Stimulated activated CD8-positive, alpha-beta memory T cell treated with anti-CD3 and anti-CD28 coated beads, Interleukin-4, amount 100 ng/mL, for 1 hour (primary cell): ENCODE data around the gene MYADM.

Source experiments
- DNase-seq, 2 donors: peaks; one replicate each; pipeline ENCODE4 v3.0.0-alpha.2; 2020; ENCODE audit warnings: low read depth in 2 of 2, low spot score in 1 of 2

MYADM gene

DNA sequence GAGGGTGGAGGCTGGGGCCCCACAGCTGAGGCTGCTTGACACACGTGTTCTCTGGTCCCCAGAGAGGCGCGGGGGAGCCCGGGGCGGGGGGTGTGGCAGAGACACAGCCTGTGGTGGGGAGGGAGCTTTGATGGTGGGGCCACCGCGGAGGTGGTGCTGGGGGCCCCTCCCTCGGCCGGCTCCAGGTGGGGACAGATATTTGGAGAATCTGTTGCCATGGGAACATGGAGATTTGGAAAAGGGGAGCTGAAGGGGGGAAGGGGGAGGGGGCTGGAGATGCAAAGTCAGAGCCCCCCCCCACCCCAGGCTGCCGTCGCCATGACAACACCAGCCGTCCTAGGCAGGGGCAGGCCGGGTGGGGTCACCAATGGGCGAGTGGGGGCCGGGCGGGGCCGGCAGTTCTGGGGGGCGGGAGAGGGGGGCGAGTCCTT, 15.6 kb downstream of the MYADM start:
- DNase-seq, result no peak

- DNase-seq, result no peak
These were observed 16.1 kb downstream of the MYADM start for GRCh38 chr19:53883741-53884140.

GRCh38 chr19:53884256-53884655, 16.6 kb downstream of the MYADM start:
- no peak for DNase-seq

- DNase-seq, result no peak
These were observed 17.4 kb downstream of the MYADM start for GRCh38 chr19:53885036-53885435.

DNA sequence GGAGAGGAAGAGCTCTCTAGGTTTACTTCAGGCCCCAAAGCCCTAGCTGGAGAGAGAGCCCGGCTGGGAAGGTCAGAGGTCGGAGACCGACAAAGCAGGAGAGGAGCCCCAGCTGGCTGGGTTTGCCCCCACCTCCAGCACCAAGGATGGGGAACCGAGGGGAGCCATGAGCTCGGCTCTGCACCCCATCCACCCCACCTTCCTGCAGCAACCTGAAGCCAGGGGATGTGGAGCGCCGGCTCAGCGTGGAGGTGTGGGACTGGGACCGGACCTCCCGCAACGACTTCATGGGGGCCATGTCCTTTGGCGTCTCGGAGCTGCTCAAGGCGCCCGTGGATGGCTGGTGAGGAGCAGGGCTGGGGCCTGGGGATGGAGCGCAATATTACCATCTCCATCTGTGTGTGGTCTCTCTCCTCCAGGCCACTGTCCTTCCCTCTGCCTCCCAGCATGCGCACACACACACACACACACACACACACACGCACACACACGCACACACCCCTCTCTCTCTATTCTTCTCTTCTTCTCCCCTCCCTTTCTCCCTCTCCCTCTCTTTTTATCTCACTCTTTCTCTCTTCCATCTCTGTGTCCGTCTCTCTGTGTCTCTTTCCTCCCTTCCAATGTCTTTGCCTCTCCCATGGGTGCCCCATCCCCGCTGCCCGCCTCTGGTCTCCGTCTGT, 24.8 kb downstream of the MYADM start:
- no peak for DNase-seq

DNA sequence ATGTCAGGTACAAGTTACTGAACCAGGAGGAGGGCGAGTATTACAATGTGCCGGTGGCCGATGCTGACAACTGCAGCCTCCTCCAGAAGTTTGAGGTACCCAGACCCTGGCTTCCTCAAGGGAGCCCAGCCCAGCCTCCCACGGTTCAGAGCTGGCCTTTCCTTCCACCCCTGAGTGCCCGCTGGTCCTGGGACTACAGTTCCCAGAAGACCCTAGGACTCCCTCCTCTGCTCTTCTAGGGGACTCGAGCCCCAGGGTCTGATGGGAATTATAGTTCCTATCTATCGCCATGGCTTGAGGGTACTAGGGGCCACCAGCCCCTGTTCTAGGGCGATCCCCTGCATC, 25.3 kb downstream of the MYADM start:
- DNase-seq, result no peak

DNA sequence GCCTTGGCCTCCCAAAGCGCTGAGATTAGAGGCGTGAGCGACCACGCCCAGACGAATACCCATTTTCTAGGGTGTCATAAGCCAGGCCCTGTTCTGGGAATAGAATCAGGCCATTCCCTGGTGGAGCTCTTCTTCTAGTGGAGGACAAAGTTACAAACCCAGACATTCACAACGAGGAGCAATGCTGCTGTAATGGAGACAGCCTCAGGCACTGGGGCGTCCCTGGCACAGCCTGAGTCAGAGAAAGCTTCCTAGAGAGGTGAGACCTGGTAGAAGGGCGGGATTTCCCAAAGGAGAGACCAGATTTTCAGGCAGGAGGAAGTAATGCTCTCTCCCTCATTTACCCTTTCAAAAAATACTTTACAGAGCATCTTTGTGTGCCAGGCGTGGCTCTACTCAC, 27.0 kb downstream of the MYADM start:
- no peak for DNase-seq

- no peak for DNase-seq
These were observed 29.0 kb downstream of the MYADM start for GRCh38 chr19:53896682-53897081.

DNA sequence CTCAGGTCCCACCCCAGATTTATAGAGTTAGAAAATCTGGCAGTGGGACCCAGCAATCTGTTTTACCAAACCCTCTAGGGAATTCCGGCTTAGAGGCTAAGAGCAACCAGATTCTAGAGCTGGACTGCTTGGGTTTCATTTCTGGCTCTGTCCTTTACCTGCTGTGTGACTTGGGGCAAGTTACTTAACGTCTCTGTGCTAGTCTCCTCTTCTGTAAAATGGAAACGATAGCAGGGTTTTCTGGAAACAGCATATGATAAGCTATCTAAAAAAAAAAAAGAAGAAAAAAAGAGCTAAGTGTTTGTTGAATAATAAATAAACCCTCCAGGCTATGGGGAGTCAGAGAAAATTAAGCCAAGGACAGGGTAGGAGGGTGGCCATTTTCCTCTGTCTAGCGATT, 29.8 kb downstream of the MYADM start:
- DNase-seq, result no peak

DNA sequence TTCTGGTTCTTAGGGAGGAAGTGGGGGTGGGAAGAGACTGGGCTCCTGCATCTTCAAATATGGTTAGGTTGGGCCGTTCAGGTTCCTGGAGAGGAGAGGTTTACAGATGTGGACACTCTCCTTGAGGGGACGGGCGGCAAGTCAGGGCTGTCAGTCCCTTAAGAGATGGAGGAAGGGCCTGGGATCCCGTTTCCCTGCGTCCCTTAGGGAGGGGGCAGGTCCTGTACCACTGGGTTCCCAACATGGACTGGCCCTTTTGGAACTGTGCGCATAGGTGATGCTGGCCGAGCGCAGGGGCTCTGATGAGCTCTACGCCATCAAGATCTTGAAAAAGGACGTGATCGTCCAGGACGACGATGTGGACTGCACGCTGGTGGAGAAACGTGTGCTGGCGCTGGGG, 30.5 kb downstream of the MYADM start:
- no peak for DNase-seq

- DNase-seq, result no peak
These were observed 31.1 kb downstream of the MYADM start for GRCh38 chr19:53898636-53899341.

- DNase-seq, result no peak
These were observed 32.6 kb downstream of the MYADM start for GRCh38 chr19:53900191-53900860.

DNA sequence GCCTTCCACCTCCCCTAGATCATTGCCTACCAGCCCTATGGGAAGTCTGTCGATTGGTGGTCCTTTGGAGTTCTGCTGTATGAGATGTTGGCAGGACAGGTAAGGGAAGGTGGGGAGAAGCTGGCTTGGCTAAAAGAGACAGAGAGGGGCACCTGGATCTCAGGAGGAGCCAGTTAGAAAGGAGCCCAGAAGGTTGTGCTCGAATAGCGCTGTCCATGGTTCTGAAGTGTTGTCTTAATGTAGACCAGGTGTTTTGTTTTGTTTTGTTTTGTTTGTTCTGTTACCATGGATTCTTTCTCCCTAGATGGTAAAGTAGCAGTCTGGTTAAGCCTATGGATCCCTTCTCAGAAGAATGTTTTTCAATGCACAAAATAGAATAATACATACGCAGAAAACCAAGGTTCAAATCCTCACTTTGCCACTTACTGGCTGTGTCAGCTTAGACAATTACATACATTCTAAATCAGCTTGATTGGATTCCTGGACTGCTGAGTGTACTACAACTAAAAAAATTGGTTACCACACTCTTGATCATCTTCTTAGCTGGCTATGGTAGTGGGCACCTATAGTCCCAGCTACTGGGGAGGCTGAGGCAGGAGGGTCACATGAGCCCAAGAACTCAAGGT, 35.5 kb downstream of the MYADM start:
- no peak for DNase-seq

DNA sequence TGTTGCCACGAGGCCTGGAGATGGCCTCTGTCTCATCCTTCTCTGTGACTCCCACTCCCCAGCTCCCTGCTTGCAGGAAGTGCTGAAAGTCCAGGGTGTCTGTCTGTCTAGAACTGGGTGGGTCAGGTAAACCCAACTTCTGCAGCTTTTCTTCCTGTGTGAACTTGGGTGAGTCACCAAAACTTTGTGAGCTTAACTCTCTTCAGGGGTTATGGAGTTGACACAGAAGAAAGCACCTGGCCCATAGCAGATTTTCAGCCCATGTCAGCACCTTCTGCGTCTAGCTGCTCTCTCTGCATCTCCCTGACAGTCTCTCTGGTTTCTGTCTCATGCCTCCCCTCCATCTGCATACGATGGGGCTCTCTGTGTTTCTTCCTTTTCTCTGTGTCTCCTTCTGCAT, 37.2 kb downstream of the MYADM start:
- DNase-seq, result no peak

DNA sequence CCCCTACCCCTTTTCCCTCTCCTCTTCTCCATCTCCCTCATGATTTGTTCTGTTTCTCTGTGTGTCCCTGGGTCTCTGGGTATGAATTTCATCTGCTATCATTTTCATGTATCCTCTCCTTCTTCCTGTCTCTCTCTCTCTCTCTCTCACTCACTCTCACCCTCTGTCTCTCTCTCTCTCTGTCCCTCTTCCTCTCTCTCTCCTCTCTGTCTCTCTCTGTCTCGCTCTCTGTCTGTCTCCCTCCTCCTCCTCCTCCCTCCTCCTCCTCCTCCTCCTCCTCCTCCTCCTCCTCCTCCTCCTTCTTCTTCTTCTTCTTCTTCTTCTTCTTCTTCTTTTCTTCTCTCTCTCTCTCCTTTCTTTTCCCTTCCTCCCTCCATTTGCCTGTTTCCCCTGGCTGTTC, 38.1 kb downstream of the MYADM start:
- DNase-seq, result no peak

- peak; percentile 30 to 49 for DNase-seq
These were observed 38.8 kb downstream of the MYADM start for GRCh38 chr19:53906211-53907192.

DNA sequence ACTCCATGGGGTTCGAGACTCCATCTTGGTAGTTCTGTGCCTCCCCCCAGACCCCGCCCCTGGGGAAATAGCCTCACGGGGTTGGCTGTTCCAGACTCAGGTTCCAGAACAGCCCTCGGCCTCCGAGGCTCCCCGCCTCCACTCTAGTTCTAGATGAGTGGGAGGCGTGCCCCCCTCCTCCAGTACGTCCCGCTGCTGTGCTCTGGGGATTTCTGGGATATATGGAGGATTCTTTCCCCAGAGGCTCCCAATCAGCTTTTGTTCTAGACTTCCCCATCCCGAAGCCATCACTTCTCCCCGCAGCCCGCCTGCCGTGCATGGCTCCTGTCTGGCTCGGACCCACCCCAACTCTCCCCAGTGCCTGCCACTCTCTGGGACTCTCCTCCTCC, 39.5 kb downstream of the MYADM start:
- no peak for DNase-seq

GRCh38 chr19:53907690-53908089, 40.0 kb downstream of the MYADM start:
- DNase-seq, result no peak

- DNase-seq, result no peak
These were observed 40.6 kb downstream of the MYADM start for GRCh38 chr19:53908106-53908934.

DNA sequence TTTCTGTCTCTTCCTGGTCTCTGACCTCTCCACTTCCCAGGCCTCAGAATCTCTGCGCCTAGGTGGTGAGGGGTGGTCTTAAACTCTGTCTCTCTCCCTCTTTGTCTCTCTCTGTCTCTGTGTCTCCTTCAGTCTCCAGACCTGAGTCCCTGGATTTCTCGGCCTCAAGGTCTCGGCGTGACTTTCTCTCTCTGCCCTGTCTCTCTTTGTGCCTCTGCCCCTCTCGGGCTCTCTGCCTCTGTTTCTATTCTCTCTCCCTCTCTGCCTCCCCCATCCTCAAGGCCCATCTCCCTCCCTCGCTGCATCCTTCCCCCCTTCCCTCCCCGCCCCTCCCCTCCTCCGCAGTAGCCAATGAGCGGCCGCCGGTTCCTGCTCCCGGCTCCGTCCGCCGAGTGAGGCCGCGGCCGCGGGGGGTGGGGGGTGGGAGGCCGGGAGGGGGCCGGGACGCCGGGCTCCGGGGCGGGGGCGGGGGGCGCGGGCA, 41.3 kb downstream of the MYADM start, which contains the start of gene CACNG7:
CACNG7 (plus strand) TSS at position 344 of the 481 bp plus-strand sequence. CDS start 3,554 bp downstream, outside the sequence.
- no peak for DNase-seq
